CD1c-positive myeloid dendritic cell (primary cell): ENCODE measurements around the gene CYP27B1.

ENCODE experiments used
- DNase-seq: peaks from one replicate; pipeline ENCODE4 v3.0.0-alpha.2; 2016; ENCODE audit errors: extremely low spot score

Gene CYP27B1

GRCh38 chr12:57735952-57736740 lies 30.7 kb downstream of the CYP27B1 start:
- no peak for DNase-seq

GRCh38 chr12:57735198-57735855 lies 31.6 kb downstream of the CYP27B1 start:
- DNase-seq = no peak

- DNase-seq = no peak
These were observed 32.3 kb downstream of the CYP27B1 start for GRCh38 chr12:57734591-57734990.

GRCh38 chr12:57733928-57734327 lies 33.0 kb downstream of the CYP27B1 start:
- no peak for DNase-seq

GRCh38 chr12:57732726-57733593 lies 33.9 kb downstream of the CYP27B1 start:
- no peak for DNase-seq

- DNase-seq = no peak
These were observed 34.6 kb downstream of the CYP27B1 start for GRCh38 chr12:57732270-57732669.

- no peak for DNase-seq
These were observed 35.3 kb downstream of the CYP27B1 start for GRCh38 chr12:57731411-57732080.

- no peak for DNase-seq
These were observed 36.4 kb downstream of the CYP27B1 start for GRCh38 chr12:57730336-57731067.

- DNase-seq = no peak
These were observed 37.5 kb downstream of the CYP27B1 start for GRCh38 chr12:57729321-57729844.

- no peak for DNase-seq
These were observed 39.0 kb downstream of the CYP27B1 start for GRCh38 chr12:57727758-57728395.

- DNase-seq = no peak
These were observed 39.8 kb downstream of the CYP27B1 start for GRCh38 chr12:57726884-57727757.

- DNase-seq = no peak
These were observed 40.6 kb downstream of the CYP27B1 start for GRCh38 chr12:57726151-57726883.

- DNase-seq = no peak
These were observed 41.1 kb downstream of the CYP27B1 start for GRCh38 chr12:57725851-57726150.

- no peak for DNase-seq
These were observed 41.7 kb downstream of the CYP27B1 start for GRCh38 chr12:57724936-57725740.

- DNase-seq = no peak
These were observed 42.6 kb downstream of the CYP27B1 start for GRCh38 chr12:57724003-57724935.

- DNase-seq = no peak
These were observed 43.3 kb downstream of the CYP27B1 start for GRCh38 chr12:57723630-57723962.
